ENCODE measurements around the gene NELL1. TPM values are rescaled to one million over a fixed set of nuclear protein-coding genes. Genes with fewer than 3 reads are reported as not detected.

The NELL1 gene
- total RNA-seq, 1 donor from 2014 or later, result not detected

- no peak for TF ChIP-seq CTCF (IDR thresholded peaks at IDR 0.05)
- intact Hi-C loops (cut with micrococcal nuclease), result no loop called here
- no peak for DNase-seq
- Mint-ChIP-seq H3K27ac (no peak overlapping the region), H3K4me3 (no peak overlapping the region), H3K9me3 (no peaks in the 10 kb centered on the region), H3K27me3 (no peaks in the 10 kb centered on the region), H3K36me3 (ENCODE audit: low read depth) (no peaks in the 10 kb centered on the region), H3K4me1 (no peaks in the 10 kb centered on the region)
- ChIA-PET CTCF (no interaction called here), POLR2A (no interaction called here)
- ATAC-seq (ENCODE audit: low read depth), result no peak
These were observed 101.1 kb downstream of the NELL1 start for GRCh38 chr11:20770414-20770946.

GRCh38 chr11:20771026-20771425 lies 101.6 kb downstream of the NELL1 start:
- TF ChIP-seq CTCF (IDR thresholded peaks at IDR 0.05), result no peak
- H3K4me1 Mint-ChIP-seq, result no peaks in the 10 kb centered on the region
- ChIA-PET POLR2A (no interaction called here), CTCF (no interaction called here)
- intact Hi-C loops (cut with micrococcal nuclease), result no loop called here
- no peaks in the 10 kb centered on the region for H3K27me3 Mint-ChIP-seq
- no peaks in the 10 kb centered on the region for H3K9me3 Mint-ChIP-seq
- H3K36me3 Mint-ChIP-seq (ENCODE audit: low read depth), result no peaks in the 10 kb centered on the region
- DNase-seq (no peak), ATAC-seq (ENCODE audit: low read depth) (no peak)
- H3K4me3 Mint-ChIP-seq, result no peak overlapping the region
- no peak overlapping the region for H3K27ac Mint-ChIP-seq

GRCh38 chr11:20771681-20772080 lies 102.3 kb downstream of the NELL1 start:
- DNase-seq (no peak), ATAC-seq (ENCODE audit: low read depth) (no peak)
- H3K9me3 Mint-ChIP-seq, result no peaks in the 10 kb centered on the region
- no peak overlapping the region for H3K4me3 Mint-ChIP-seq
- no peak overlapping the region for H3K27ac Mint-ChIP-seq
- CTCF ChIA-PET, result no interaction called here
- no peak for TF ChIP-seq CTCF (IDR thresholded peaks at IDR 0.05)
- intact Hi-C loops (cut with micrococcal nuclease), result no loop called here
- H3K27me3 Mint-ChIP-seq, result no peaks in the 10 kb centered on the region
- POLR2A ChIA-PET, result no interaction called here
- H3K36me3 Mint-ChIP-seq (ENCODE audit: low read depth), result no peaks in the 10 kb centered on the region
- no peaks in the 10 kb centered on the region for H3K4me1 Mint-ChIP-seq

- H3K36me3 Mint-ChIP-seq (ENCODE audit: low read depth), result no peaks in the 10 kb centered on the region
- H3K27ac Mint-ChIP-seq, result no peak overlapping the region
- ChIA-PET CTCF (no interaction called here), POLR2A (no interaction called here)
- no peaks in the 10 kb centered on the region for H3K27me3 Mint-ChIP-seq
- H3K4me3 Mint-ChIP-seq, result no peak overlapping the region
- DNase-seq (no peak), ATAC-seq (ENCODE audit: low read depth) (no peak)
- intact Hi-C loops (cut with micrococcal nuclease), result no loop called here
- H3K9me3 Mint-ChIP-seq, result no peaks in the 10 kb centered on the region
- TF ChIP-seq CTCF (IDR thresholded peaks at IDR 0.05), result no peak
- no peaks in the 10 kb centered on the region for H3K4me1 Mint-ChIP-seq
These were observed 105.9 kb downstream of the NELL1 start for GRCh38 chr11:20775331-20775730.

GRCh38 chr11:20782775-20783174 lies 113.4 kb downstream of the NELL1 start:
- ATAC-seq (ENCODE audit: low read depth), result no peak
- Mint-ChIP-seq H3K27me3 (no peaks in the 10 kb centered on the region), H3K9me3 (no peaks in the 10 kb centered on the region), H3K36me3 (ENCODE audit: low read depth) (no peaks in the 10 kb centered on the region), H3K4me1 (no peaks in the 10 kb centered on the region), H3K27ac (no peak overlapping the region), H3K4me3 (no peak overlapping the region)
- CTCF ChIA-PET, result no interaction called here
- intact Hi-C loops (cut with micrococcal nuclease), result no loop called here
- no peak for DNase-seq
- TF ChIP-seq CTCF (IDR thresholded peaks at IDR 0.05), result no peak
- POLR2A ChIA-PET, result no interaction called here
